SK-N-SH (cell line): Measurements from ENCODE around the gene IFNLR1. TPM values are rescaled to one million over a fixed set of nuclear protein-coding genes. Genes with fewer than 3 reads are reported as not detected.

ENCODE experiments used
- CTCF ChIA-PET: fragments of 300-600, 350-600 bp; formaldehyde crosslinking; extraction: SDS; loops from one replicate; lab custom pipeline; 2021; lab: Yijun Ruan, JAX
- POLR2A ChIA-PET: fragments of 350-600 bp; sonication (Branson Sonifier 250); formaldehyde crosslinking; extraction: SDS; loops from one replicate; lab custom pipeline; 2020; ENCODE audit warnings: antibody characterized with exemption, inconsistent platforms; lab: Yijun Ruan, JAX
- DNase-seq: peaks from one replicate; pipeline ENCODE4 v3.0.0; 2012
- H2AFZ ChIP-seq: fragments of 200-600 bp; sonication (generic); 2 replicates; pipeline ENCODE4 v1.8.1; 2016; ENCODE audit warnings: antibody characterized with exemption, mild to moderate bottlenecking, low read depth
- H3F3A ChIP-seq: fragments of 200-600 bp; sonication (generic); replicated peaks from 2 replicates; pipeline ENCODE3; 2016; ENCODE audit warnings: antibody characterized with exemption, mild to moderate bottlenecking; ENCODE audit not compliant: insufficient read depth
- H3K27ac ChIP-seq, 2 experiments: fragments of 200-500 bp in 1 of 2; fragments of 200-600 bp in 1 of 2; sonication (Bioruptor generic) in 1 of 2; sonication (generic), shearing (Covaris generic) in 1 of 2; 2 replicates each; pipeline versions ENCODE4 v1.5.1 to v1.6.1; 2014 to 2016; ENCODE audit warnings: low read depth in 2 of 2, inconsistent platforms in 1 of 2, low read length in 1 of 2, mild to moderate bottlenecking in 1 of 2, mixed read lengths in 1 of 2
- H3K27me3 ChIP-seq: fragments of 200-600 bp; sonication (generic), shearing (Covaris generic); 2 replicates; pipeline ENCODE4 v1.6.1; 2016; ENCODE audit warnings: mixed run types; ENCODE audit not compliant: insufficient read depth
- H3K36me3 ChIP-seq, 2 experiments: fragments of 200-500 bp in 1 of 2; fragments of 200-600 bp in 1 of 2; sonication (Bioruptor generic) in 1 of 2; sonication (generic) in 1 of 2; replicated peaks in 1 of 2; 2 replicates each; pipeline versions ENCODE3 to v1.5.1; 2014 to 2016; ENCODE audit warnings: low read length in 1 of 2, mild to moderate bottlenecking in 1 of 2; ENCODE audit not compliant: insufficient read depth in 2 of 2, control insufficient read depth in 1 of 2
- H3K4me1 ChIP-seq, 2 experiments: fragments of 200-500 bp in 1 of 2; fragments of 200-600 bp in 1 of 2; sonication (Bioruptor generic) in 1 of 2; sonication (generic), shearing (Covaris generic) in 1 of 2; 2 replicates each; pipeline versions ENCODE4 v1.5.1 to v1.6.1; 2014 to 2016; ENCODE audit warnings: low read depth in 1 of 2, low read length in 1 of 2, mixed run types in 1 of 2; ENCODE audit not compliant: insufficient read depth in 2 of 2, control insufficient read depth in 1 of 2
- H3K4me2 ChIP-seq: fragments of 200-600 bp; sonication (generic), shearing (Covaris generic); 2 replicates; pipeline ENCODE4 v1.6.1; 2017; ENCODE audit warnings: mixed run types
- H3K4me3 ChIP-seq, 2 experiments: fragments of 200-500 bp in 1 of 2; fragments of 200-600 bp in 1 of 2; sonication (Bioruptor generic) in 1 of 2; sonication (generic), shearing (Covaris generic) in 1 of 2; 2 replicates each; pipeline versions ENCODE4 v1.5.1 to v1.8.1; 2014 to 2016; ENCODE audit warnings: low read depth in 2 of 2, inconsistent platforms in 1 of 2, low read length in 1 of 2, mild to moderate bottlenecking in 1 of 2, mixed read lengths in 1 of 2, moderate library complexity in 1 of 2
- H3K79me2 ChIP-seq: fragments of 200-600 bp; sonication (generic); 2 replicates; pipeline ENCODE4 v1.8.1; 2017; ENCODE audit warnings: mild to moderate bottlenecking; ENCODE audit not compliant: insufficient read depth
- H3K9ac ChIP-seq: fragments of 200-600 bp; sonication (generic); 2 replicates; pipeline ENCODE4 v1.6.1; 2017; ENCODE audit warnings: mixed run types
- H3K9me2 ChIP-seq: fragments of 200-600 bp; sonication (generic); 2 replicates; pipeline ENCODE4 v1.6.1; 2017; ENCODE audit warnings: mixed run types
- H3K9me3 ChIP-seq: fragments of 200-600 bp; sonication (generic); 2 replicates; pipeline ENCODE4 v1.6.1; 2017; ENCODE audit warnings: mixed run types, mild to moderate bottlenecking, moderate library complexity
- H4K20me1 ChIP-seq: fragments of 200-600 bp; sonication (generic); 2 replicates; pipeline ENCODE4 v1.6.1; 2017; ENCODE audit warnings: mild to moderate bottlenecking, mixed run types; ENCODE audit not compliant: insufficient read depth
- CHD2 ChIP-seq: fragments of 150-350 bp; IDR thresholded peaks from 2 replicates; pipeline ENCODE4 v1.6.1; 2018; ENCODE audit warnings: low read length; ENCODE audit not compliant: partially characterized antibody
- FOXJ3 ChIP-seq: sonication (generic); formaldehyde crosslinking; IDR thresholded peaks from 2 replicates; pipeline ENCODE4 v1.5.1; 2020; ENCODE audit warnings: mild to moderate bottlenecking, missing genetic modification reagents
- IRF3 ChIP-seq: fragments of 150-350 bp; IDR thresholded peaks from 2 replicates; pipeline ENCODE4 v1.6.1; 2016; ENCODE audit warnings: mild to moderate bottlenecking, low read depth, low read length
- MEF2A ChIP-seq: IDR thresholded peaks from 2 replicates; pipeline ENCODE4 v1.4.0; 2012; ENCODE audit warnings: low read depth, borderline replicate concordance
- POLR2AphosphoS5 ChIP-seq: IDR thresholded peaks from 2 replicates; pipeline ENCODE4 v1.6.1; 2012; ENCODE audit warnings: low read depth, low read length
- SIN3A ChIP-seq: IDR thresholded peaks from 2 replicates; pipeline ENCODE4 v1.6.1; 2012; ENCODE audit warnings: low read depth, mild to moderate bottlenecking, low read length, moderate library complexity, borderline replicate concordance
- SMC3 ChIP-seq: IDR thresholded peaks from 2 replicates; pipeline ENCODE4 v1.6.1; 2012; ENCODE audit warnings: low read depth, low read length, improper control_type of control experiment
- TAF1 ChIP-seq: IDR thresholded peaks from 2 replicates; pipeline ENCODE4 v1.6.1; 2012; ENCODE audit warnings: low read depth, mild to moderate bottlenecking, low read length, moderate library complexity, borderline replicate concordance
- WGBS: methylation state at CpG from one replicate; pipeline ENCODE4 v1.1.6; 2017; ENCODE audit warnings: low lambda C conversion rate; 5-methylcytosine and 5-hydroxymethylcytosine counted together
- polyA plus RNA-seq, 3 experiments: library from polyadenylated mRNA; depleted of rRNA; stranded (reverse); fragments of >200 nt; gene quantifications; 2 replicates each; pipeline ENCODE4 v1.2.3, GENCODE V29; 2012
- TF ChIP-seq, protein P1 (sequence below): IDR thresholded peaks from 2 replicates; pipeline ENCODE4 v1.4.0; 2012; ENCODE audit warnings: low read depth, borderline replicate concordance

IFNLR1 gene
- polyA plus RNA-seq, 1 of the 3 experiments (the other 2 are of a cell fraction): 0.30 TPM

- no peaks in the 10 kb centered on the region for H3K27me3 ChIP-seq
- H4K20me1 ChIP-seq: no peaks in the 10 kb centered on the region
- H3K9ac ChIP-seq: no peak overlapping the region
- H3K4me3 ChIP-seq: no peak overlapping the region
- H3K27ac ChIP-seq: no peak overlapping the region
- no peak for DNase-seq
- H3F3A ChIP-seq: no peaks in the 10 kb centered on the region
- H3K36me3 ChIP-seq: no peaks in the 10 kb centered on the region
- WGBS: 67% methylated on average over 1 of the region's 6 CpGs
- H3K4me1 ChIP-seq: no peaks in the 10 kb centered on the region
- ChIA-PET CTCF (interaction anchor here (1.1 to 3.0 kb wide), 4 partner anchors 19 to 210 kb away, joined by 3 to 13 read pairs (median 8); no protein-coding TSS in a partner anchor), POLR2A (no interaction called here)
- H3K9me3 ChIP-seq: no peaks in the 10 kb centered on the region
- no peaks in the 10 kb centered on the region for H3K79me2 ChIP-seq
- no peak overlapping the region for H3K4me2 ChIP-seq
- TF ChIP-seq SMC3 (no peak), POLR2AphosphoS5 (no peak)
- H3K9me2 ChIP-seq: no peaks in the 10 kb centered on the region
- H2AFZ ChIP-seq: no peak overlapping the region
These were observed 6.4 kb downstream of the IFNLR1 start for GRCh38 chr1:24180676-24181075.

- no peak overlapping the region for H2AFZ ChIP-seq
- H3F3A ChIP-seq: no peaks in the 10 kb centered on the region
- H3K9me3 ChIP-seq: no peaks in the 10 kb centered on the region
- DNase-seq: no peak
- H3K4me3 ChIP-seq: no peak overlapping the region
- ChIA-PET CTCF (interaction anchor here (1.0 to 3.0 kb wide), 8 partner anchors 9 to 408 kb away, joined by 3 to 13 read pairs (median 4); no protein-coding TSS in a partner anchor), POLR2A (no interaction called here)
- no peaks in the 10 kb centered on the region for H3K9me2 ChIP-seq
- H3K36me3 ChIP-seq: no peaks in the 10 kb centered on the region
- no peaks in the 10 kb centered on the region for H3K4me1 ChIP-seq
- no peak overlapping the region for H3K27ac ChIP-seq
- H3K4me2 ChIP-seq: no peak overlapping the region
- no peaks in the 10 kb centered on the region for H4K20me1 ChIP-seq
- 75% methylated on average over 10 of the region's 10 CpGs for WGBS
- TF ChIP-seq, protein P1, sequence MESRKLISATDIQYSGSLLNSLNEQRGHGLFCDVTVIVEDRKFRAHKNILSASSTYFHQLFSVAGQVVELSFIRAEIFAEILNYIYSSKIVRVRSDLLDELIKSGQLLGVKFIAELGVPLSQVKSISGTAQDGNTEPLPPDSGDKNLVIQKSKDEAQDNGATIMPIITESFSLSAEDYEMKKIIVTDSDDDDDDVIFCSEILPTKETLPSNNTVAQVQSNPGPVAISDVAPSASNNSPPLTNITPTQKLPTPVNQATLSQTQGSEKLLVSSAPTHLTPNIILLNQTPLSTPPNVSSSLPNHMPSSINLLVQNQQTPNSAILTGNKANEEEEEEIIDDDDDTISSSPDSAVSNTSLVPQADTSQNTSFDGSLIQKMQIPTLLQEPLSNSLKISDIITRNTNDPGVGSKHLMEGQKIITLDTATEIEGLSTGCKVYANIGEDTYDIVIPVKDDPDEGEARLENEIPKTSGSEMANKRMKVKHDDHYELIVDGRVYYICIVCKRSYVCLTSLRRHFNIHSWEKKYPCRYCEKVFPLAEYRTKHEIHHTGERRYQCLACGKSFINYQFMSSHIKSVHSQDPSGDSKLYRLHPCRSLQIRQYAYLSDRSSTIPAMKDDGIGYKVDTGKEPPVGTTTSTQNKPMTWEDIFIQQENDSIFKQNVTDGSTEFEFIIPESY: no peak
- no peak for TF ChIP-seq TAF1
- TF ChIP-seq IRF3: no peak
- no peak for TF ChIP-seq SIN3A
- no peak for TF ChIP-seq FOXJ3 (CRISPR knock-in tag)
- TF ChIP-seq CHD2: no peak
- no peak for TF ChIP-seq MEF2A
- no peaks in the 10 kb centered on the region for H3K27me3 ChIP-seq
- no peaks in the 10 kb centered on the region for H3K79me2 ChIP-seq
- H3K9ac ChIP-seq: no peak overlapping the region
These were observed 7.7 kb downstream of the IFNLR1 start for GRCh38 chr1:24179251-24179840.
